RPMI7951 (cell line): ENCODE results near the gene IRAK2. TPM values are rescaled to one million over a fixed set of nuclear protein-coding genes. Genes with fewer than 3 reads are reported as not detected.

Source experiments
- DNase-seq: peaks from one replicate; pipeline ENCODE4 v3.0.0-alpha.2; 2012; ENCODE audit warnings: low read depth
- total RNA-seq: library from RNA; depleted of rRNA; stranded (reverse); fragments of >200 nt; shearing (Covaris generic); gene quantifications from 2 replicates; pipeline ENCODE4 v1.2.3, GENCODE V29; 2014

The IRAK2 gene
- total RNA-seq, 1 experiment from 2014 or later, result 11.2 TPM

DNA sequence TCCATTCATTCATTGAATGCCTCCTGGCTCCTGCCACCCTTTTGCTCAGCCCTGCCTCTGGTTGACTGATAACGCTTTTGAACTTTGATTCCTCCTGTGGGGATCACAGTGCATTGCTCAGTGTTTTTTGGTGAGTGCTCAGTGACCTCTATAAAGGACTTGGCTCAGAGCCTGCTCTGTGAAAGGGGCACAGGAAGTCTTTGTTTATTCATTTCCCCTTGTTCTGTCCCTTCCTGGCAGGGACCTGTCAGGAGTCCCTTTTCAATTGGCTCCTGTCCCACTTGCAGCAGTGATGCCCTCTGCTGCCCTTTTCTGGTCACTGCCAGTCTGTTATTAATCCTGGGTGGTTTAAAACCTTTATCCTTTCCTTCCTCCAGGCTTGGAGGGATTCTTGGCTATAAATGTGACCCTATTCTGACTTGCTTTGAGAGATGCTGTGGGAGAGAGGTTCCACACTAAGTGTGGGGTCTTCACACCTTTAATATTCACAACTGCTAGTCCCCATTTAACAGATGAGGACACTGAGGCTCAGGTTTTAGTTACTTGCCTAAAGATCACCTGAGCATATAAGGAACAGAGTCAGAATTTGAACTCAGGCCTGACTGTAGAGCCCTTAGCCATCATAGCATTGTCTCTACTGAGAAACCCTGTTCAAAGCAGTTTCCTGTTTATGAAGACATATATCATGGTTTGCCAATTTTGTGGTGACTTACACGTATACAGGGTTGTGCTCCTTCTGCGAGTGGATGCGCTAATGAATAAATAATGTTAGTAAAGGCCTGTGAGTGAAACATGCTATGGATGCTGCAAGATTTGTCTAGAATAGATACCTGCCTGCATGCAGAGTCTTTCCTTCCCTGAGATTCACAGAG, 60.3 kb downstream of the IRAK2 start:
- DNase-seq, result peak; percentile 92

DNA sequence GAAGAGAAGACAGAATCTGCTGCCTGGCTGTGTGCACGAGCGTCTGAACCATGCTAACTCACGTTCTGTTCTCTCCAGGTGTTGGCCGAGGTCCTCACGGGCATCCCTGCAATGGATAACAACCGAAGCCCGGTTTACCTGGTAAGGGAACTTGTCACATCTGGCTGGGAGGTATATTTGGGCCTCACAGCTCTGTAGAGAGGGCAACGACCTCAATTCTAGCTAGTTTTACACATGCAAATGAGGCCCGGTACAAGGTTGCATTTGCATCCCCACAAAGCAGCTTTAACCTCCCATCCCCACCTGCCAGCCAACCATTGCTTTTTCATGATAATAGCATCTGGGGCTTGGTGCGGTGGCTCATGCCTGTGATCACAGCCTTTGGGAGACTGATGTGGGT, 61.6 kb downstream of the IRAK2 start:
- no peak for DNase-seq

DNA sequence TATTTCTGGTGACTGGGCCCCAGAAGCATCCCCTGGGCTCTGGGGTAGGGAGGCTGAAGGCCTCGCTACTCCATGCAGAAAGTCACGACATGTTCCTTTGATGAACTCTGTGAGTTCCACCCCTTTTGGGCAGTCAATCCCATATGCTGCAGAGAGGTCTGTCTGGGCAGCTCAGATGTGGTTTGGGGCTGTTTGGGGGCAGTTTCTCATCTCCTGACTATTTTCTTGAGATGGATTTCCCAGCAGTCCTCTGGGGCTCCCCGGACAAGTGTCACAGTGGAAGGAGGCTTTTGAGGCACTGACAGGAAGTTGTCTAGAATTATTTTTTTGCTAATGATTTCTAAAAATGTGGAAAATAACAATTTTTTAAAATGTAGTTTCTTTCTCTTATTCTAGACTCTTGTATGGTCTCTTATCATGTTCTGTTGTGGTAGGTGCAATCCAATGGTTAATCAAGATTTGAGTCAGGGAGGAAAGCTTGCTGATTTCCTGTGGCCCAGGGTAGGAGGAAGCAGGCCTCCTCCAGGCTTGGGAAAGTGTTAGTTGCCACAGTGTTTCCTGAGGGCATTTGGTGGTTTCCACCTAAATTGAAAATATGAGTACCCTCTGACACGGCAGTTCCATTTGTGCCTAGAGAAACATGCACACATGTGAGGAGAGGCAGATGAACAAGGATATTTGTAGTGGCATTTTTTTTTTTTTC, 63.7 kb downstream of the IRAK2 start:
- peak; percentile 97 for DNase-seq

DNA sequence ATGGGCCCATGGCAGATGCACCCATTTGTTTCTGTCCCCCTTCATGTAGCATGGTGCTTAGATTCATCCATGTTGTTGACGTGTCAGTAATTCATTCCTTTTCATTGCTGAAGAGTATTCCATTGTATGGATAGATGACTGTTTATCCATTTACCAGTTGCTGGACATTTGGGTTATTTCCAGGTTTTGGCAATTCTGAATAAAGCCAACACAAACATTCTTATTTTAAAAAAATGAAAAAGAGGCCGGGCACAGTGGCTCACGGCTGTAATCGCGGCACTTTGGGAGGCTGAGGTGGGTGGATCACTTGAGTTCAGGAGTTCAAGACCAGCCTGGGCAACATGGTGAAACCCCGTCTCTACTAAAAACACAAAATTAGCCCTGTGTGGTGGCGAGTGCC, 64.9 kb downstream of the IRAK2 start:
- no peak for DNase-seq

DNA sequence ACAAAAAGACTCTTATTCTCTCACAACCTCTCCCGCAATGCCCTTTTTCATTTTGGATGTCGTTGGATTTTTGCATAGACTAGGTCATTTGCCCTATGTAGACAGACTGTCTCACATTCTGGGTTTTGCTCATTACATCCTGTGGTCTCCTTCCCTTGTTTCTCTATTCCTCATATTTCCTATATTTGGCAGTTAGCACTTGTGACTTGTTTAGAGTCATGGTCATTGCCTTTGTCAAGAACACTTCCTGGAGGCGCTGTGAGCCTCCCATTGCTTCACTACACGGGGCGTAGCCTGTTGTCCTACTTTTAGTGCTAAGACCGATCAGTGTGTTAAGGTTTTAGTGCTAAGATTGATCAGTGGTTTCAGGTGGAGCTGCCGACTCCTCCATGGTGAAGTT, 67.4 kb downstream of the IRAK2 start:
- no peak for DNase-seq

DNA sequence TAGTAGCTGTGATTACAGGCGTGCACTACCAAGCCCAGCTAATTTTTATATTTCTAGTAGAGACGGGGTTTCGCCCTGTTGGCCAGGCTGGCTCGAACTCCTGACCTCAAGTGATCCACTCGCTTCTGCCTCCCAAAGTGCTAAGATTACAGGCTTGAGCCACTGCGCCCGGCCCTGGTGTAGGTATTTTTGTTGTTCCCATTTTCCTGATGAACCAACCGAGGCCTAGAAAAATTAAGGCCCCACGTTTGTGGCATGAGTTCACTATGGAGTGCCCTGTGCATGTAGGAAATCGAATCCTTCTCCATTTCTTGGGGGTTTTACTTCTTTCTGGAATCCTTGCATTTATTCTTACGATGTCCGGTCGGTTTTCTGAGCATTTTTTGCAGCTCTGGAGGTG, 69.3 kb downstream of the IRAK2 start:
- DNase-seq, result no peak

DNA sequence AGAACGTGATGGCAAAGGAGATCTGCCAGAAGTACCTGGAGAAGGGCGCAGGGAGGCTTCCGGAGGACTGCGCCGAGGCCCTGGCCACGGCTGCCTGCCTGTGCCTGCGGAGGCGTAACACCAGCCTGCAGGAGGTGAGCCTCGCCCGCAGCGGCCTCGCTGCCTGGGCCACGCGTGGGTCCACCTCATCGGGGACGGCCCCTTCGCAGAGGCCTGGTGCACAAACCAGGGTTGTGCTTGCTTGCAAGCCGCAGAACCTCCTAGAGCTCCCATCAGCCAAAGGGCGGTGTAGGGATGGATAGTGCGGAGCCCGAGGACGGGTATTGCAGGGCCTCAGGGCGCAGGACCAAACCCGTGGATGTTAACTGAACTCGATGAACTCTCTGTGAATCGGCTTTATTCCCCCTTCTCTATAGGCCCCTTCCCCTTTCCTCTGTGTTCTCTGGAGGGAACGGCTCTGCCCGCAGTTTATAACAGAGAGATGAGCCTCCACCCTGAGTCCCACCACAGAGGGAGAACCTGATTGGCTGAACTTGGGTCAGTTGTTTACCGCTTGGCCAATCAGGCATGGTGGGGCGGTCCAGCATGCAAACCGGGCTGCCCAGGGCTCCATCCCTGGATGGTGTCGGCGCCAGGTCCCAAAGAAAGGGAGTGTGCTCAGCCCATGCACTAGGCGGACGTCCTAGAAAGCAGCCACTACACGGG, 70.0 kb downstream of the IRAK2 start:
- DNase-seq, result no peak

DNA sequence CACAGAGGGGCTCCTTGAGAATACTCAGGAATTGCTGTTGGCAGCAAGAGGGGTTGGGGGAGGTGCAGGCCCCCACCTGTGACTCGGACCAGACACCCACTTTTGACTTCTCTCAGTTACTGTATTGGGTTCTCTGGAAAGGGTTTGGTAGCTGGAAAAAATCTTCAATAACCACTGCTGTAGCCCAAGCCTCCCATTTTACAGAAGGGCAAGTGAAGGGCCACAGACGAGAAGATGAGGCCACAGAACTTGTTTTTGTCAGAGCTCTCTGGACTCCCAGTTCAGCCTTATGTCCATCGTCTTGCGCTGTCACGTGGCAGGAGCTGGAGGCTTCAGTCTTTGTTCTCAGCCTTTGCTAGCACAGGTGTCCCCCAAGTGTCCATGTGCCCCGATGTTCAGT, 70.8 kb downstream of the IRAK2 start:
- no peak for DNase-seq

DNA sequence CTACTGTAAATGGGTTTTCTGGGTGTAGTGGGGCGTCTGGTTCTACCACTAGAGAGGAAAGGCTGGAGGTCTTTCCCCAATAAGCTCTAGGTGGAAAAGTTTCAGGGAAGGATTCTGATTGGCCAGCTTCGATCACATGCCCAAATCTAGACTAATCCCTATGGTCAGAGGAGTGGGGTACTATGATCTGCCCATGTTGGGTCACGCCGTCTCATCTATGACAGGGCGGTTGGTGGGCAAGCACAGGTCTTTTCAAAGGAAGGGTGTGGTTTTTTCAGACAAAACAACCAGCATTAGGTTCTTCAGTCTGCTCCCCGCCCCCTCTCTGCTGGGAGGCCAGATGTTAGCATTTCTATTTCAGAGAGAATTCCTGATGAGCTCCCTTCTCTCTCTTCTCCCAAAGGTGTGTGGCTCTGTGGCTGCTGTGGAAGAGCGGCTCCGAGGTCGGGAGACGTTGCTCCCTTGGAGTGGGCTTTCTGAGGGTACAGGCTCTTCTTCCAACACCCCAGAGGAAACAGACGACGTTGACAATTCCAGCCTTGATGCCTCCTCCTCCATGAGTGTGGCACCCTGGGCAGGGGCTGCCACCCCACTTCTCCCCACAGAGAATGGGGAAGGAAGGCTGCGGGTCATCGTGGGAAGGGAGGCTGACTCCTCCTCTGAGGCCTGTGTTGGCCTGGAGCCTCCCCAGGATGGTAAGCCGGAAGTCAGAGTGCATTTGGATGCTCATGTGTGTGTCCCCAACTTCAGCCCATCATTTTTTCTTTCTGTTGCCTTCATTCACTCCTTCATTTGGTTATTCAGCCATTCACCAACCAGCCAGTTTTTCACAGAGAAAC, 73.8 kb downstream of the IRAK2 start:
- no peak for DNase-seq

DNA sequence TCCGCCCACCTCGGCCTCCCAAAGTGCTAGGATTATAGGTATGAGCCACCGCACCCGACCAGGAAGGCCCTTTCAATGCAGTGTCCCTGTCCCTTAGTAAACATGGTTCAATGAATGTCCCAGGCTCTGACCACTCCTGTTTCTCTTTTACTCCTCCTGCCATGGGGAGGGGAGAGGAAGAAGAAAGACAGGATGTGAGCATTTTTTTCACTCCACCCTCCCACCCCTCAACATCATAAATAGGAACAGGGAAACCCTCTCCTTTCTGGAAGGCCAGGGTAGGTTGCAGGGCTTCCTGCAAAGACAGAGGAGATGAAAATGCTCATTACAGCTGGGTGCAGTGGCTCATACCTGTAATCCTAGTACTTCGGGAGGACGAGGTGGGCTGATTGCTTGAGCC, 76.1 kb downstream of the IRAK2 start:
- no peak for DNase-seq

DNA sequence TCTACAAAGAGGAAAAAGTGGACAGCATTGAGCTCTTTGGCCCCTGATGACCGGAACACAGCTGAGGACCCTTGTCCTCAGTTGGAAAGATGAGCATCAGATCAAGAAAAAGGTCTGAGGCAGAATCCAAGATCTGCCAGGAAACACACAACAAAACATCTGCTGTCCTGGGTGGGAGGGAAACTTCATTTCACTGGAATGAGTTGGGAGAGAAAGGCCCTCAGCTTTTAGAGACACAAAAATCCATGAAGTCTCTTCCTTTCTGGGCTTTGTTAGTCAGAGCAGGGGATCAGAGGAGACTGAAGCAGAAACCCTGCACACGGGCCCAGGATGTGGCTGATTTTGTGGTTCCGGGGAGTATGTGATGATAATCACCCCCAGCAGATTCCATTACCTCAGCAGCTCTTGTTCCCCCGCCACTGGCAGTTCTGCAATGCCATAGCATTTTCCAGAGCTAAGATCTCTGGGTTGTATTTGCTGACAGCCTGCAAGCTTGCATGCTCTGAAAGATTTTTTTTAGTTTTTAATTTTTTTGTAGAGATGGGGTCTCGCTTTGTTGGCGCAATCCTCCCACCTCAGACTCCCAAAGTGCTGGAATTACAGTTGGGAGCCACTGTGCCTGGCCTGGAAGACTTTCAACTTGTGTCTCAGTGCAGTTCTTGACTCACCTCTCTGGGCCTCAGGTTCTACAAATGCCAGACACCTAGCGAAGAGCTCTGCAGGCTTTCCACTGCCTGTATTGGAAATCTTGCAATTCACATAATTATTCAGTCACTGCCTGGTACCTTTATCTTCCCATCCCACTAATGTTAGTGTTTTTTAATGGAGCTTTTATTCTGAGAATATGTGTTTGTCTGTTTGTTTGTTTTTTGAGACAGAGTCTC, 77.7 kb downstream of the IRAK2 start:
- DNase-seq, result peak; percentile 96

DNA sequence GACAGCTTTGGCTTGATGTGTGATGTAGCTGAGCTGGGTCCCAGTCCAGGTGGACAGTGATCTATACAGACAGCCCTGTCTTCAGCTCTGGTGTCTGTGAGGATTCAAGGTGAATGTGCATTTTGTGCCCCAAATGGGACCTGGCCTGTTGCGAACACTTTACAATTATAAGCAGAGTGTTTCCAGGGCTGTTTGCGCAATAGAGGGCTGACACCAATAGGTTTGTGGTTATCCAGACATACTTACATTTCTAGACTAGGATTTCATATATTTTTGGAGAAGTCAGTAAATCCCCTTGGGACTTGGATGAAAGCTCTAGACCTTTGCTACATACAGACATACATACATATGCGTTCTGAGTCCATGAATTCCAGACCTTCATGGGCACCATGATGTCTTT, 79.3 kb downstream of the IRAK2 start:
- DNase-seq, result peak; percentile 10

DNA sequence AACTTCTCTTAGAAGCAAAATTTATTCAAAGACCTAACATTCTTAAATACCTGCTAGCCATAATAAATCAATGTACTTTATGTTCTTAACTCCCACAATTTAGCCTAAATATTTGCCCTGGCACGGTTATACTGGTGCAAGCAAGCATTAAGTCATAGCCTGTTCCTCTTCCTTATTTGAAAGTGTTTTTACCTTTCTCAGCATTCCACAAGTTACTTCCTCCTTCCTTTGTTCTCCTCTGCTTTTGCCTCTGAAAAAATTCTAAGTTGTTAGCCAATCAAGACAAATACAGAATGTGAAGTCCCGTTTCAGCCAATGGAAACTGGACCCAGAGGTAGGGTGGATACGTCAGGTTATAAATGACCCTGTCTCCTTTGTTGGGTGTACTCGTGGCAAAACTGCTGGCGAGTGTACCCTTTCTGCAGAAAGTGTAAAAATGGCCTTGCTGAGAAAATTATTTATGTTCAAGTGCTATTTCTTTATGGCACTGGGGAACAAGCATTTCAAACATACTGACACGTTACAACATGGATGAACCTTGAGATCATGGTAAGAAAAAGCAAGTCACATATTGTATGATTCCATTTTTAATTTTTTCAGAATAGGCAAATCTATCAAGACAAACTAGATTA, 80.5 kb downstream of the IRAK2 start:
- DNase-seq, result no peak

DNA sequence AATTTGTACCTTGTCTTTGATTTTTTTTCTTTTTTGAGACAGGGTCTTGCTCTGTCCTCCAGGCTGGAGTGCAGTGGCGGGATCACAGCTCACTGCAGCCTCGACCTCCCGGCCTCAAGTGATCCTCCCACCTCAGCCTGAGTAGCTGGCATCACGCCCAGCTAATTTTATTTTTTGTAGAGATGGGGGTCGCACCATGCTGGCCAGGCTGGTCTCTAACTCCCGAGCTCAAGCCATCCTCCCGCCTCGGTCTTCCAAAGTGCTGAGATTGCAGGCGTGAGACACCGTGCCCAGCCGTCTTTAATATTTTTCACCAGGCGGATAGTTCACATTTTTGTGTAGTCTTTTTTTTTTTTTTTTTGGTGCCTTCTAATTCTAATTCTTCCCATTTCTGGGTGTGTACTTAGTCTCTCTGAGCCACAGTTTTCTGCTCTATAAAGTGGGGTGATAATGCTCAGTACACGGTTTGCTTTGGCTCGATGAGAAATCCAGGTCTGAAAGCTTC, 83.0 kb downstream of the IRAK2 start:
- no peak for DNase-seq

DNA sequence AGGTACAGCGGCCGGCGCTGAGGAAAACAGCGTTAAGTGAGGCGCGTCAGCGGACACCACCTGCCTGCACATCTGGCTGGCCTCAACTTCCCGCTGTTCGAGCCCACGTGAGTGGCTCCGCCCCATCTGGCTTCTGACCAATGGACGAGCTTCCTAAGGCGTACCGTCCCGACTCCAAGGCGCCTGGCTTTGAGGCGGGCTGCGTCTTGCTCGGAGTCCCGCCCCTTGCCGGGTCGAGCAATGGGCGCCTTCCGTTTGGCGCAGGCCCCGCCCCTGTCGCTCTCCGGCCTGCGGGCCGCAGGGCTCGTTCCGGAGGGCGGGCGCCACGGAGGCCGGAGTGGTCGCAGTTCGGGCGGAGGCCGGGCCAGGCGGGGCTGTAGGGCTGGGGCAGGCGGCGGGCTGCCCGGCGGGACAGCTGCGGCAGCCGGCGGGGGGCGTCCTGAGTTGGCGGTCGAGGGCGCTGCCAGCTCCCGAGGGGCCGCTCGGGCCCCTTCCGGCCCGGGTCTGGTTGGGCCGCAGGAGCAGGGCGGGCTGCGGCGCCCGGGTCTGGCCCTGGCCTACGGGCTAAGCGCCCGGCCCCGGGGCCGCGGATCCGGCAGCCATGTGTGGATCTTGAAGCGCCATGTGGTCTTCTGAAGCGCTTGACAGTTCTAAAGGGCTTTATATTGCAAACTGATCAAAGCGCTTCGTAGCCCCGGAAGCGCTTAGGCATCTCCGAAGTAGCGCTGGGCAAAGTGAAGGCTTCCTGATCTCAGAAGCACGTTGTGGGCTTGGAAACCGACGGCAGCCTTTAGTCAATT, 83.7 kb downstream of the IRAK2 start, which contains the start of gene TATDN2:
Gene TATDN2, plus strand, starts transcription at position 276 of the 800 bp plus-strand sequence. CDS start 742 bp downstream, outside the sequence.
- DNase-seq, result peak; percentile 97

DNA sequence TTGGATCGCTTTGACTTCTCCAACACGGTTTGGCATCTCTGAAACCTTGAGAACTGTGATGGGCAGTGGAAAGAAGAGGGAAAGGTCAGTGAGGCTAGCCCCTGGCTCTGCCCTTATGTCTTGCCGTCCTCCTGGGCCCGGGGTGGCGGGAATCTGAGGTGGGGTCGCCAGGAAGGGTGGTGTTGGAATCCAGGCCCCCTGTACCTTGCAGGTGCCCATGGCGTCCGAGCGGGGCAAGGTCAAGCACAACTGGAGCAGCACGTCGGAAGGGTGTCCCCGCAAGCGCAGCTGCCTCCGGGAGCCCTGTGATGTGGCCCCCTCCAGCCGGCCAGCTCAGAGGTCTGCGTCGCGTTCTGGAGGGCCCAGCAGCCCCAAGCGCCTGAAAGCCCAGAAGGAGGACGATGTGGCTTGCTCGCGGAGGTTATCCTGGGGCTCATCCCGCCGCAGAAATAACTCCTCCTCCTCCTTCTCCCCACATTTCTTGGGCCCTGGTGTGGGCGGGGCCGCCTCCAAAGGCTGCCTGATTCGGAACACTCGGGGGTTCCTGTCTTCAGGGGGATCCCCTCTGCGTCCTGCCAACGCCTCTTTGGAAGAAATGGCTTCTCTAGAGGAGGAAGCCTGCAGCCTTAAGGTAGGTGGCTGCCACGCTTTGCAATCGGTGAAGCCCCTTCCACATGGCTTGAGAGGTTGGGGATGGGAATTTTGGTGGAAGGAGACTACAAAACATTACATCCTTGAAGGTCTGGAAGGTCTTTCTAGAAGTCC, 84.4 kb downstream of the IRAK2 start:
- DNase-seq, result peak; percentile 52

DNA sequence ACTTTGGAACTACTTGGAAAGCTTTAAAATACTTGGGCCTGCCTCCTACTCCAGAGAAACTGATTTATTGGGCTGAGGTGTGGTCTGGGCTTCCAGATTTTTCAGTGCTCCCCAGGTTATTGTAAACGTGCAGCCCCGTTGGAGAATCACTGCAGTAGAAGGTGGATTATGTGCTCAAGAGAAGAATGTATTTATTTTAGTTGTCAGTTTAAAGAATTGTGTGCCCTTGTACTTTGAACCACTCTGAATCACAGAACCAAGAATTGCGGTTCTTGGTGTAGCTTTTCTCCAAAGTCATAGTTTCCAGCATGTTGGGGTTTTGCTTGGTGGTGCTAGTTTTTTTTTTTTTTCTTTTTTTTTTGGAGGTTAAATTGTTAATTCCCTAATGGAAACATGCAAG, 85.1 kb downstream of the IRAK2 start:
- DNase-seq, result no peak

DNA sequence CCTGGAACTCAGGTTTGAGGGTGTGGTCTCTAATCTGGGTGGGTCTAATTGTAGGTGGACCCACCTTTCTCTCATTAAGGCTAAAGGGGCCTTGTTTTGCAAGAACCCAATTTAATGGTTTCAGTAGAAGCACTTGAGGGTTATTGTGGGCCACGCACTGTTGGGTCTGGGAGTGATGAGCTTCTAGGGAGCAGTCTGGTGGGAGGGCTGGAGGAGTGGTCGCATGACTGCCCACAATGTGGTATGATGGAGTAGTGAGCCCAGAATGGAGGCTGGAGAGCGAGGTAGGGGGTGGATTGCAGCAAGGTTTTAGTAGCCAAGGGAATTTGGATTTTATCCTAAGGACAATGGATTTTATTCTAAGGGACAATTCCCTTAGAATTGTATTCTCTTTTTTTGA, 86.3 kb downstream of the IRAK2 start:
- no peak for DNase-seq
